ENCODE measurements around the gene MORN1.

The MORN1 gene

GRCh38 chr1:2375923-2376260, 15.5 kb downstream of the MORN1 start:
- H3K27ac Mint-ChIP-seq, result no peak overlapping the region
- H3K27me3 Mint-ChIP-seq, result no peaks in the 10 kb centered on the region
- no peak for ATAC-seq (replicated peaks)
- H3K36me3 Mint-ChIP-seq (ENCODE audit: insufficient read depth), result no peaks in the 10 kb centered on the region
- no peak overlapping the region for H3K4me3 Mint-ChIP-seq
- no peak for DNase-seq
- no peaks in the 10 kb centered on the region for H3K9me3 Mint-ChIP-seq
- peaks cover 0 to 1% of the 10 kb centered on the region in 2 donors for H3K4me1 Mint-ChIP-seq (ENCODE audit: low read depth in 2 of 2)

GRCh38 chr1:2375246-2375922, 16.0 kb downstream of the MORN1 start:
- peaks cover 0 to 1% of the 10 kb centered on the region in 2 donors for H3K4me1 Mint-ChIP-seq (ENCODE audit: low read depth in 2 of 2)
- H3K36me3 Mint-ChIP-seq (ENCODE audit: insufficient read depth), result no peaks in the 10 kb centered on the region
- H3K27ac Mint-ChIP-seq, result no peak overlapping the region
- no peak overlapping the region for H3K4me3 Mint-ChIP-seq
- DNase-seq (no peak), ATAC-seq (replicated peaks) (no peak)
- no peaks in the 10 kb centered on the region for H3K9me3 Mint-ChIP-seq
- no peaks in the 10 kb centered on the region for H3K27me3 Mint-ChIP-seq

GRCh38 chr1:2374252-2375155, 16.9 kb downstream of the MORN1 start:
- no peaks in the 10 kb centered on the region for H3K36me3 Mint-ChIP-seq (ENCODE audit: insufficient read depth)
- H3K27me3 Mint-ChIP-seq, result no peaks in the 10 kb centered on the region
- H3K27ac Mint-ChIP-seq, result no peak overlapping the region
- ATAC-seq (replicated peaks) (no peak), DNase-seq (no peak)
- no peaks in the 10 kb centered on the region for H3K9me3 Mint-ChIP-seq
- H3K4me1 Mint-ChIP-seq (ENCODE audit: low read depth in 2 of 2), result peaks cover 0 to 1% of the 10 kb centered on the region in 2 donors
- H3K4me3 Mint-ChIP-seq, result no peak overlapping the region

DNA sequence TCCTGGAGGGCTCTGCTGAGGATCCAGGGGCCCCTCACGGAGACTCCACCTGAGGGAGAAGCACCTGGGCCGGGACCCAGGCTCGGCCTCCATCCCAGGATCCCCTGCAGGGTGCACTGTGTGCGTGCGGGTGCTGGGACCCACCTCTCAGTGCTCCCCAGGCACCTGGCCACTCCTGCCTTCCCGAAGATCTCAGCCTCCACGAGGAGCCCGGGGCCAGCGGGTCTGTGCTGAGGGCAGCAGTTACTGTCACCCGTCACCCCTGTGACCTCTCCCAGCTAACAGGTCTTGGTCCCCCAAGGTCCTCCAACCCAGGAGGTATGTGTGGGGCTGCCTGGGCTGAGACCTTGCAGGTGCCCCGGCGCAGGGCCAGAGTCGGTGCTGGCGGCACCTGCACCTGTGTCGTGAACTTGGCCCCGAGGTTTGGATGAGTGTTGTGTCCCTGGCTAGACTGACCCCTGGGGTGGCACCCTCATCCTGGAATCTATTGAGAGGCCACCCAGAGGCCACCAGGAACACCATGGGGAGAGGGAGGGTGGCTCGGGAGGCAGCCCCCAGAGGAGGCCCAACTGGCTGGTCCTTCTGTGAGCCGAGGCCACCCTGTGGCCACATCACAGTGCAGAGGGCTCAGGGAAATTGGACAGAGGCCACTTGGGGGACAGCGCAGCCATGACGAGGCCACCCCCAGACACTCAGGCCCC, 17.7 kb downstream of the MORN1 start:
- Mint-ChIP-seq H3K9me3 (no peaks in the 10 kb centered on the region), H3K4me3 (no peak overlapping the region), H3K27me3 (no peaks in the 10 kb centered on the region), H3K36me3 (ENCODE audit: insufficient read depth) (no peaks in the 10 kb centered on the region), H3K27ac (no peak overlapping the region), H3K4me1 (ENCODE audit: low read depth in 2 of 2) (peaks cover 0 to 1% of the 10 kb centered on the region in 2 donors)
- no peak for DNase-seq
- ATAC-seq (replicated peaks), result no peak

DNA sequence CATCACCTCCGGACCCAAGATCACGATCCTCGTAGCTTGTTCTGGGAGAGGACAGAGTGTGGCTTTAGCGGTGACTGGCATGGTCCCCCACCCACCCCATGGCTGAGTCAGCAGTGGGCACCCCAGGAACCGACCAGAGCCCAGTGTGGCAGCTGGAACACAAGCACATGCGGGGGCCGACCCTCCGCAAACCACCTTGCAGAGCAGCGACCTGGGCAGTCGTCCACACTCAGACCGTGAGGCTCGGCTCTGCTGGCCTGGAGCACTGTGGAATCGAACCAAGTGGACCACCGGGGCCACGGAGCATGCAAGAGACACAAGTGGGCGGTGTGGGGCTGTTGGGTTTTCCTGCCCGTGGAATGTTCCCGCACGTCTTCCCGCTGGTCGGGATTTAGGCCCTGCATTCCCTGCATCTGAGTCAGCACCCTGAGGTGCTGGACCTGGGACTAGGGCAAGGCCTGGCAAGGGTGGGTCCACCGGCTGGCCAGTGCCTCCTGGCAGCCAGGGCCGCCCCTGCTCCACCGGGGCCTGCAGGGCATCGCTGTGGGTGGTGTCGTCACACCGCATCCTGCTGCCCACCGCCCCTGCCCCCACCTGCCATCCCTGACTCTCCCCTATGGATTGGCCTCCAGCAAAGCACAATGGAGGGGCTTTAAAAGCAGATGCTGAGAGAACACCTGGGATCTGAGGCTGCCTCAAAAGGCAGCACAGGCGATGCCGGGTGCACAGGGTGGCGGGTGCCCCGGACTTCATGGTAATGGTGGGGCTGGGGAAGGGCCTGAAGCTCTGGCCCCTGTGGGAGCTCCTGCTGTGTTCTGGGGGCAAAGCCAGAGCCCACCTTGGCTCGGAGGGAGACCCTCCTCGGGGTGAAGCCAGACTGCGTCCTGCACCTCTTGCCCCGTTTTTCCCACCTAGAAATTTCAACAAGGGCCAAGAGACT, 18.5 kb downstream of the MORN1 start:
- Mint-ChIP-seq H3K27ac (no peak overlapping the region), H3K9me3 (no peaks in the 10 kb centered on the region), H3K4me3 (no peak overlapping the region), H3K36me3 (ENCODE audit: insufficient read depth) (no peaks in the 10 kb centered on the region), H3K4me1 (ENCODE audit: low read depth in 2 of 2) (peaks cover 0 to 1% of the 10 kb centered on the region in 2 donors), H3K27me3 (no peaks in the 10 kb centered on the region)
- ATAC-seq (replicated peaks) (no peak), DNase-seq (no peak)

DNA sequence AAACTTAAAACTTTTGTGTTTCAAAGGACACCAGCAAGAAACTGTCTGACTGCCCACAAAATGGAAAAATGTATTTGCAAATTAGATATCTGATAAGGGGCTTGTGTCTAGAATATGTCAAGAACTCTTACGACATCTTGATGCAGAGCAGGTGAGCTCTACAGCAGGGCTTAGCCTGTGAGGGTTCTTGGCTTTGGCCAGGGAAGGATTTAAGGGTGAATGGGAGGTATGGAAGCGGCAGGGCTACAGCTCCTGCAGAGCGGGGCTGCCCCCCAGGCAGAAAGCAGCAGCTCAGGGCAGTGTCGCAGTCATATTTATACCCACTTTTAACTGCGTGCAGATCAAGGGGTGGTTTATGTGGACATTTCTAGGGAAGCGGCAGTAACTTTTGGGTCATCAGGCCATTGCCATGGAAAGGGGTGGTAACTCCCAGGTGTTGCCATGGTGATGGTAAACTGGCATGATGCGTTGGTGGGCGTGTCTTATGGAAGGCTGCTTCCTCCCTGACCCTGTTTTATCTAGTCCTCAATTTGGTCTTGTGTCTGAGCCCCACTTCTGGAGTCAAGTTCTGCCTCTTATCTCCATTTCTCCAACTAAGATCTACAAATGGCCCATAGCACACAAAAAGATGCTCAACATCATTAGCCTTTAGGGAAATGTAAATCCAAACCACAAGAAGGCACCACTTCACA, 23.2 kb downstream of the MORN1 start:
- DNase-seq, result no peak
- Mint-ChIP-seq H3K36me3 (ENCODE audit: insufficient read depth) (no peaks in the 10 kb centered on the region), H3K4me3 (no peak overlapping the region), H3K27ac (peak overlapping the region in 1 of 2 donors; percentile 53), H3K27me3 (no peaks in the 10 kb centered on the region), H3K4me1 (ENCODE audit: low read depth in 2 of 2) (no peaks in the 10 kb centered on the region), H3K9me3 (peaks cover 0 to 2% of the 10 kb centered on the region in 2 donors)
- no peak for ATAC-seq (replicated peaks)

- Mint-ChIP-seq H3K27ac (no peak overlapping the region), H3K9me3 (peaks cover 0 to 2% of the 10 kb centered on the region in 2 donors), H3K36me3 (ENCODE audit: insufficient read depth) (no peaks in the 10 kb centered on the region), H3K4me3 (no peak overlapping the region), H3K27me3 (no peaks in the 10 kb centered on the region), H3K4me1 (ENCODE audit: low read depth in 2 of 2) (no peaks in the 10 kb centered on the region)
- DNase-seq (no peak), ATAC-seq (replicated peaks) (no peak)
These were observed 27.4 kb downstream of the MORN1 start for GRCh38 chr1:2363847-2364513.

- DNase-seq (no peak), ATAC-seq (replicated peaks) (no peak)
- H3K9me3 Mint-ChIP-seq, result peaks cover 0 to 2% of the 10 kb centered on the region in 2 donors
- H3K27ac Mint-ChIP-seq, result peak overlapping the region in 1 of 2 donors; percentile 39
- no peak overlapping the region for H3K4me3 Mint-ChIP-seq
- H3K27me3 Mint-ChIP-seq, result no peaks in the 10 kb centered on the region
- H3K4me1 Mint-ChIP-seq (ENCODE audit: low read depth in 2 of 2), result no peaks in the 10 kb centered on the region
- no peaks in the 10 kb centered on the region for H3K36me3 Mint-ChIP-seq (ENCODE audit: insufficient read depth)
These were observed 30.6 kb downstream of the MORN1 start for GRCh38 chr1:2360588-2361364.

GRCh38 chr1:2358651-2359640, 32.4 kb downstream of the MORN1 start:
- no peaks in the 10 kb centered on the region for H3K27me3 Mint-ChIP-seq
- H3K9me3 Mint-ChIP-seq, result peaks cover 0 to 2% of the 10 kb centered on the region in 2 donors
- no peak overlapping the region for H3K4me3 Mint-ChIP-seq
- no peak overlapping the region for H3K27ac Mint-ChIP-seq
- ATAC-seq (replicated peaks), result no peak
- H3K4me1 Mint-ChIP-seq (ENCODE audit: low read depth in 2 of 2), result no peaks in the 10 kb centered on the region
- DNase-seq, result no peak
- no peaks in the 10 kb centered on the region for H3K36me3 Mint-ChIP-seq (ENCODE audit: insufficient read depth)

DNA sequence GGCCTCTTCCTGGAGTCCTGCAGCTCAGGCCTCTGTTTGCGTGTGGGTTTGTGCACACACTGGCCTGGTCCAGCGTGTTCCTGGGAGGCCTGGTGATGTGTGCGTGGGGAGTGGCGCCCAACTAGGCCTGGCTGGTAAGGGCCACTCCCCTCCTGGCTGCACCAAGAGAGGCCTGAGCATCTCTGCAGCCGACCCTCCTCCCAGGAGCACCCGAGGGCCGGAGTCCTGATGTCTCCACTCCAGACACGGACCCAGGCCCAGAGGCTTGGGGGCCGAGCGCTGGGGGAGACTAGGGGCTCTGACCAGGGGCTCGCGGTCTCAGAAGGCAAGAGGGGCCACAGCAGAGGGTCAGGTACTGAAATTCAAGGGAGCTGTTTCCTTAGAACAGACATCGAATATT, 33.3 kb downstream of the MORN1 start:
- no peak for DNase-seq
- no peaks in the 10 kb centered on the region for H3K4me1 Mint-ChIP-seq (ENCODE audit: low read depth in 2 of 2)
- H3K36me3 Mint-ChIP-seq (ENCODE audit: insufficient read depth), result no peaks in the 10 kb centered on the region
- ATAC-seq (replicated peaks), result no peak
- H3K27me3 Mint-ChIP-seq, result no peaks in the 10 kb centered on the region
- H3K4me3 Mint-ChIP-seq, result no peak overlapping the region
- no peak overlapping the region for H3K27ac Mint-ChIP-seq
- no peaks in the 10 kb centered on the region for H3K9me3 Mint-ChIP-seq
